HG03565 (cell line): ENCODE measurements around the gene RNASEH1.
A peak's percentile ranks its signal among the peaks of the same experiment; 100 is the strongest.

ENCODE experiments used
- ATAC-seq: cut with Tn5 transposase; IDR thresholded peaks from one replicate; pipeline ENCODE4 v1.9.1; 2021; ENCODE audit warnings: mild to moderate bottlenecking, moderate library complexity; ENCODE audit not compliant: unreplicated experiment

RNASEH1 gene

DNA sequence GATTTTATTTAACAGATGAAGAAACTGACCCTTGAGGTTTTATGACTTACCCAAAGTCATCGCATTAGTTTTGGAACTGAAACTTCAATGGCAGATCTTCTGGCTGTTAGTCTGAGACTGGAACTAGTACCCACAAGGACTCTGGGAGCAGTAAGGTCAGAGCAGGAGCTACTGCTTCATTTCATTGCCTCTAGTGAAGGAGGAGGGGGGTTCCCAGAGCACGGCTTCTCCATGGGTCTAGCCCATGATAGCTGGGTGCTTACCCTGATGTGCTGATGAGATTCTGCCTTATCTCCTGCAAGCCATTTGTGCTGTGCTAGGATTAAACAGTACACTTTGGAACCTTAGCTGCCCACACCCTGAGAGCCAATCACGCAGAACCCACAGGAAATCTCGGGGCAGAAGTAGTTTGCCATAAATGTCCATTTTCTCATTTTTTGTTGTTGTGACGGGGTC, 5.4 kb upstream of the RNASEH1 start:
- ATAC-seq: peak; percentile 45

GRCh38 chr2:3557639-3558204, 411 bp downstream of the RNASEH1 start:
- ATAC-seq: peak; percentile 13

- no peak for ATAC-seq
Measured at GRCh38 chr2:3553946-3554345, 4.2 kb downstream of the RNASEH1 start.

DNA sequence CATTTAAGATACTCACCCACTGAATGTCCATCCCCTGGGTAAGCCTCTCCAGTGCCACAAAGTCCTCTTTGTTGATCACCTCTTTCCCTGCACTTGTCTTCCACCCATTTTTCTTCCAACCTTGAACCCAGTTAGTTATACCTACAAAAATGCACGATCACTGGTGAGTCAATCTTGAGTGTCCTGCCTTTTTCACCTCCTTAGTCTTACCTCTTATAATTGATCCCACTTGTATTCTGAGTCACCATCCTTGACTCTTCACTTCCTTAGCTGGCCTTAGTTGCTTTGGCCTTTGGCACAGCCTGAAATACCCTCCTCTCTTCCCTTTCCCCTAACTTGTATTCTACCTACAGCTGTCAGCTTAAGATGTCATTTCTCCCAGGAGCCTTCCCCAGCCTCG, 10.2 kb downstream of the RNASEH1 start:
- ATAC-seq: no peak

GRCh38 chr2:3545788-3546478, 12.2 kb downstream of the RNASEH1 start:
- ATAC-seq: no peak

DNA sequence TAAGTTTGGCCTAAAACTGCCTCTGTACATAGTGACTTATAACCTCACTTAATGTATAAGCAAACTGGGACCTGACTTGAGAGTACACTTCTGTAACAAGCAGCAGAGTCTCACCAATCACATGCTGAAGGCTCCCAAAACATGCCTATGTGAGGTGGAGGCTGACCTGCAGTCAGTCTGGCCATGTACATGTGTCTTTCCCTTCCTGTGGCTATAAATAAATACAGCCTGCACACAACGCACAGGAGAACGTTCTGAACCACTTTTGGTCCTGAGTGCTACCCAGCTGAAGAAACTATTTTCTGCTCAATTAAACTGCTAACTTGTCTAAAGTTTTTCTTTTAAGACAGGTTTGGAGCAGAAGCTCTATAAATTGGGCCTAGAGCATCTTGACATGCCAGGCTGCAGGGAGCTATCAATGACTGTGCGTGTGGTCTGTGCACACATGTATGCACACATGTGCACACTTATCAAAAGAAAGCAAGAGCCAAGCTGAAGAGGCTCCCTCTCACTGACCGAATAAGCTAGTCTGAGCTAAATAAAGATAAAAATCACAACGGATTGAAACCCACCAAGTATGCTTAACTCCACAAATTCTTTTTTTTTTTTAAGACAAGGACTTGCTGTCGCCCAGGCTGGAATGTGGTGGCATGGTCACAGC, 15.0 kb downstream of the RNASEH1 start:
- ATAC-seq: no peak

DNA sequence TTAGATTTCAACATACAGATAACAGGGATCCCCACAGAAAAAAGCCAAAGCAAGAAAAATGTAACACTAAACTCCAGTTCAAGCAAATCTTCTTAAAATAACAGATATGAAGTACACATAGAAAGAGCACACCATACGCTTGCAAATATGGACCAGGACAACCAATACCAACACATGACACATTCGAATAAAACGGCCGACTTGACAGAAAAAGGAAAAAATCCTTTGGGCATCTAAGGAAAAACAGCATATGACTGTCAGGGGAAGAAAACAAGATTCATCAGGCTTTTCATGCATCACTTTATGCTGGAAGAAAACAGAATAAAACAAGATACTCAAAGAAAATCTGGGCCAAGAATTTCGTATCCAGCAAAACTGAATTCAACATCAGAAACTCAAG, 16.0 kb downstream of the RNASEH1 start:
- no peak for ATAC-seq

DNA sequence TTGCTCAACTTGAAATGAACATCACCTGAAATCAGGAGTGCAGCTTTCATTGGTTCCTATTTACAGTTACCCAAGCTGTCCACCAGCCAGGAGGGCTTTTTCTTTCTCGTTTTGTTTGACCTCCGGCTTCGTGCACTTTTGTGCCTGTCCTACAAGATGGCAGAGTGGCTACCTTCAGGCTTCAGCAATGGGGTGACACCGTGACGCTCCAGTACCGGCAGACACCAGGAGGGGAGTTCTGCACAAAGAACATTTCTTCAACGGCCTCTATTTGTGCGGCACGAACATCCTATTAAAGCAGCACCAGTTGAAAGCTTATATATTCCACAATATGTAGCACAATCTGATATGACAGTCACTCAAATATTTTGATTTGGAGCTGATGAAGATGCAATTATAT, 18.3 kb downstream of the RNASEH1 start:
- no peak for ATAC-seq

- peak; percentile 63 for ATAC-seq
Measured at GRCh38 chr2:3536682-3537632, 21.2 kb downstream of the RNASEH1 start.

DNA sequence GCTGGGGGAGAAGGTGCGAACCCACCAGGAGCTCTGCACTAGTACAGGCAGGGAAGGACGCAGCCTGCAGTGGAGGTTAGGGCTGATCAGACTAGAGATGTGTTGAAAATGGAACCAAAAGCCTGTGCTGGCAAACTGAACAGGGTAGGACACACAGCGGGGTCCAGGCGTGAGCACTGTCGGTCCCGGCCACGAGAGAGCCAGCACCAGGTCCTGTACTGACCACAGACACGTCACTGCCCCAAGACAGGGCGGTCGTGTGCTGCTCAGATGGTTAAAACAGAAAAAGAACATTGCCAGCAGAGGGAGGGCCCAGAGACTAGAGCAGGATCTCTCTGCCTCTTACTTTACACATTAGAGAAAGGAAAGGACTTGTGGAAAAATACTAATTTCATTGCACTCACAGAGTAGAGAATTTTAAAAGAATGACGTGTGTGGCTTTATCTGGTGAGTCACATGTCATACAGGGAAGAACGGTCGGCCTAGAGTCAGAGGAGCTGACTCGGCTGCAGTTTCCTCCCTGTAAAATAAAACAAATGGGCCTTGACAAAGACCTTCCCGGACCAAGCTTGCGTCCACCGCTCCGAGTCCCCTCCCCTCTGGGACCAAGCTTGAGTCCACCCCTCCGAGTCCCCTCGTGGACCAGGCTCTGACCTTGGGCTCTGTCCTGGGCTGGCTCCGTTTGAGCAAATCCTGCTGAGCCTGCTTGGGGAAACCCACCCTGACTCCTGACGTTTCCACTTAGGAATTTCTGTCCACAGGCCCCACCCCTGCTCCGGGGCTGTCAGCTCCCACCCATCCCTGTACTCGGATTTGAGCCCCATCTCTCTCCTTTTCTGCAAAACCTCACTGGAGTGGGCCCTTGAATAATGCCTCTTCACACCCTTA, 22.1 kb downstream of the RNASEH1 start:
- no peak for ATAC-seq

DNA sequence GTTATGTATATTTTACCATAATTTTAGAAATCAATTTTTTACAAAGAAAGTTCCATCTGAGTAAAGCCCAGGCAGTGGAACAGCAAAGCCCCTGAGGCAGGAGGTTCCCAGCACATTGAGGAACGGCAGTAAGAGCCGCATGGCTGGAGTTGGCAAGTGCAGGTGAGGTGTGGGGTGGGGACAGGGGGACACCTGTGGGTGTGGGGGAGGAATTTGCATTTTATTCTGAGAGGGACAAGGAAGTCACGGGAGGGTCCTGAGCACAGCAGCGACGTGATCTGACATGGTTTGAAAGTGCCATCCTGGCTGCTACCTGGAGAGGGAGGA, 22.7 kb downstream of the RNASEH1 start:
- no peak for ATAC-seq

DNA sequence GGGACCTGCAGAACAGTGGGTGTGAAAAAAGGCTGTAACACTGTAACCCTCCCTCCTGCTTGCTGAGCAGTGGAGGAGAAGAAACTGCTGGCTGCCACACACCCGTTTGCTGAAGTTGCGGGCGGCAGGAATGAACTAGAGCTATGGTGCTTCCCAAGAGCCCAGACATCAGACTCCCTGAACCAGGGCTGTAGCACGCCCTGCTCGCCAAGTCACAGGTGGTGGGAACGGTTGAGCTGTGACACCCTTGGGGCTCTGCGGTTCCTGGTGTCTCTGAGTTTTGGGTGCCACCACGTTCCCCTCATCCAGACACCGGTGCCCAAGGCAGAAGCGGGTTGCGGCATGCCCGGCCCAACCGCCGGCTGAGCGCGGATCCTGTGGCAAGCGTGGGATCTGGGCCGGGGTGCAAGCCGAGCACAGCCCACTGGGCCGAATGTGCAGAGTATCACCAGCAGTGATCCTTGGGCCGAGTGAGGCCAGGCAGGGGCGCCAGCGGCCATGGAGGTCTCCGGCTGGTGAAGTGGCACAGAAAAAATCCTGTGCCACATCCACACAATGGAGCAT, 23.8 kb downstream of the RNASEH1 start:
- no peak for ATAC-seq

DNA sequence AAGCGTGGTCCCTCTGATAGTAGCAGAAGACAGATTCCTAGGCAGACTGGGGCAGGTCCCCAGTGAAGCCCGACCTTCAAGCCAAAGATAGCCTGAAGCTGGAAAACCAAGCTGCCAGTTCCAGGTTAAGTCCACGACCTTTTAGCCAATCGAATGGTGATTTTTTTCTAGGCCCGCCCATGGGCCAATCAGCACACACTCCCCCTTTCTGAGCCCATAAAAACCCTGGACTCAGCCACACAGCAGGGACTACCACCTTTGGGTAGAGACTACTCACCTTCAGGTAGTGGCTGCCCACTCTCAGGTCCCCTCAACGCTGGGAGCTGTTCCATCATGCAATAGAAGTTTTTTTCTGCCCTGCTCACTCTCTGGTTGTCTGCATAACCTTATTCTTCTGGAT, 24.3 kb downstream of the RNASEH1 start:
- ATAC-seq: no peak

DNA sequence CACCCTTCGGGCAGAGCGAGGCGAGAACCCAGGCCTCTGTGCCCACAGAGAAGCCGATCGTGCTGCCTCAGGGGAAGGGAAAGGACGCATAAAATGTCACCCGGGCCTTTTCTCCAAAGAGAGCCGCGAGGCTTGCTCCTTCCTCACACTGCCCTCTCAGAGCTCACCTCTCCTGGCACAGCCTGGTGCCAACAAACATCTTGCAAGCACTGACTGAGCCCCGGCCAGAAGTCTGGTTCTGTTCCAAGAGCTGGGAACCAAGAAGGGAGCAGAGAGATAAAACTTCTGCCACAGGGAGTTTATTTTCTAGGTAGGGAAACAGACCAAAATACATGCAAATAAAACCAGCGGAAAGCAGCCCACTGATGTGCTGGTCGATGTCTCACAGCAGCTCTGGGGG, 25.2 kb downstream of the RNASEH1 start:
- no peak for ATAC-seq

- ATAC-seq: no peak
Measured at GRCh38 chr2:3529316-3530025, 28.7 kb downstream of the RNASEH1 start.

GRCh38 chr2:3527886-3528785, 30.0 kb downstream of the RNASEH1 start:
- ATAC-seq: no peak

DNA sequence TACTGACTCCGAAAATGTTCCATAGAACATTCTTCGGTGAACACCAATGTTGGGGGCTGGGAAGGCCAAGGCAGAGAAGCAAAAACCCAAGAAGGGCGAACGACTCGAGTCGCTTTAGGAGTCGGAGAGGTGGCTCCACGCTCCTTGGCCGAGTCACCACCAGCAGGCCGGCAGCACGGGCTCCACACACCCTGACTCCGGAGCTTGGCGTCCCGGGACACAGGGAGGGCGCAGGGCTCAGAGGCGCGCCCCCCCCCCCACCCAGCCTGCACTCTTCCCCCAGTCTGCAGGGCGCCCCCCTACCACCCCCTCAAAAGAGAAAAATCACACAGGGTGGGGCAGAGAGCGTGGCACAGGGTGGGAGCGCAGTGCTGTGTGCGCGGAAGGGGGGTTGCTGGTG, 31.3 kb downstream of the RNASEH1 start:
- no peak for ATAC-seq

- no peak for ATAC-seq
Measured at GRCh38 chr2:3523551-3524041, 34.5 kb downstream of the RNASEH1 start.
